Keratinocyte (primary cell): Measurements from ENCODE around the gene AVL9. TPM values are rescaled to one million over a fixed set of nuclear protein-coding genes. Genes with fewer than 3 reads are reported as not detected.

Experiments used
- DNase-seq: peaks from one replicate; pipeline ENCODE4 v3.0.0-alpha.2; 2011; ENCODE audit warnings: low read depth, missing footprints, low spot score
- FAIRE-seq: peaks from 2 replicates; lab custom pipeline; 2011; peaks lifted over from hg19 to GRCh38; lab: Jason Lieb, UNC
- H2AFZ ChIP-seq: 2 replicates; pipeline ENCODE4 v1.6.0; 2012; ENCODE audit warnings: low read length, control low read depth, inconsistent platforms; ENCODE audit not compliant: control insufficient read depth
- H3K27ac ChIP-seq: 2 replicates; pipeline ENCODE4 v1.5.1; 2011; ENCODE audit warnings: low read length; ENCODE audit not compliant: control insufficient read depth, insufficient read depth
- H3K27me3 ChIP-seq: 3 replicates; pipeline ENCODE4 v1.6.0; 2011; ENCODE audit warnings: low read length; ENCODE audit not compliant: control insufficient read depth, insufficient read depth; ENCODE audit errors: extremely low read depth
- H3K36me3 ChIP-seq, 2 experiments: 2 replicates in 1 of 2; 3 replicates in 1 of 2; pipeline ENCODE4 v1.5.1; 2011; ENCODE audit warnings: low read length in 2 of 2, mild to moderate bottlenecking in 1 of 2; ENCODE audit not compliant: control insufficient read depth in 2 of 2, insufficient read depth in 2 of 2; ENCODE audit errors: extremely low read depth in 1 of 2
- H3K4me1 ChIP-seq: 3 replicates; pipeline ENCODE4 v1.5.1; 2011; ENCODE audit warnings: low read length; ENCODE audit not compliant: control insufficient read depth, insufficient read depth; ENCODE audit errors: extremely low read depth
- H3K4me2 ChIP-seq: 3 replicates; pipeline ENCODE4 v1.6.0; 2011; ENCODE audit warnings: low read depth, low read length; ENCODE audit not compliant: control insufficient read depth, insufficient read depth; ENCODE audit errors: extremely low read depth
- H3K4me3 ChIP-seq, 3 experiments: fragments of 200-600 bp in 1 of 3; sonication (generic) in 1 of 3; 2 replicates in 2 of 3; 3 replicates in 1 of 3; pipeline ENCODE4 v1.5.1; 2011 to 2016; ENCODE audit warnings: low read length in 3 of 3, mild to moderate bottlenecking in 3 of 3, control low read depth in 2 of 3, inconsistent platforms in 1 of 3, low read depth in 1 of 3, mixed read lengths in 1 of 3, mixed run types in 1 of 3, moderate library complexity in 1 of 3; ENCODE audit not compliant: control insufficient read depth in 2 of 3, insufficient read depth in 2 of 3; ENCODE audit errors: extremely low read depth in 1 of 3
- H3K79me2 ChIP-seq: 2 replicates; pipeline ENCODE4 v1.6.0; 2012; ENCODE audit warnings: low read length; ENCODE audit not compliant: control insufficient read depth, insufficient read depth
- H3K9ac ChIP-seq: 3 replicates; pipeline ENCODE4 v1.6.0; 2011; ENCODE audit warnings: low read length; ENCODE audit not compliant: control insufficient read depth, insufficient read depth; ENCODE audit errors: extremely low read depth
- H3K9me1 ChIP-seq: 3 replicates; pipeline ENCODE4 v1.6.0; 2011; ENCODE audit warnings: low read length; ENCODE audit not compliant: control insufficient read depth, insufficient read depth; ENCODE audit errors: extremely low read depth
- H3K9me3 ChIP-seq: 2 replicates; pipeline ENCODE4 v1.5.1; 2012; ENCODE audit warnings: low read depth, low read length; ENCODE audit not compliant: control insufficient read depth
- H4K20me1 ChIP-seq: 3 replicates; pipeline ENCODE4 v1.6.0; 2011; ENCODE audit warnings: low read length; ENCODE audit not compliant: control insufficient read depth, insufficient read depth; ENCODE audit errors: extremely low read depth
- CTCF ChIP-seq, 3 experiments: IDR thresholded peaks in 1 of 3; conservative IDR thresholded peaks in 1 of 3; optimal IDR thresholded peaks in 1 of 3; 2 replicates in 2 of 3; 3 replicates in 1 of 3; pipeline versions ENCODE3 to v1.5.1; 2011; ENCODE audit warnings: low read length in 3 of 3, mild to moderate bottlenecking in 3 of 3, moderate library complexity in 2 of 3, control low read depth in 1 of 3, inconsistent platforms in 1 of 3; ENCODE audit not compliant: insufficient read depth in 2 of 3; ENCODE audit errors: extremely low read depth in 1 of 3
- EZH2 ChIP-seq: IDR thresholded peaks from one replicate; pipeline ENCODE4 v1.6.1; 2012; ENCODE audit warnings: inconsistent platforms, mild to moderate bottlenecking, low read length, moderate library complexity
- dilution Hi-C: fragments of 300-500 bp; cut with MboI; formaldehyde crosslinking; loops from one replicate; pipeline ENCODE4 v1.7.0; 2020; ENCODE audit warnings: low sequenced_read_pairs; ENCODE audit not compliant: extremely low pct_ligation_motif_present
- polyA plus RNA-seq, 5 experiments: library from polyadenylated mRNA; depleted of rRNA in 3 of 5; stranded (reverse) in 3 of 5; stranded (forward) in 1 of 5; unstranded in 1 of 5; fragments of >200 nt; gene quantifications; 1 replicate in 1 of 5; 2 replicates in 3 of 5; 3 replicates in 1 of 5; pipeline versions ENCODE4 v1.2.1 to v1.2.3, GENCODE V29; 2011 to 2012; ENCODE audit warnings: missing spikeins in 2 of 5, low read depth in 1 of 5, low replicate concordance in 1 of 5

Gene AVL9
- polyA plus RNA-seq, 1 donor (not counting 4 experiments of a cell fraction or from before 2014, with no cell fraction given) = 22.2 TPM

- H3K9me3 ChIP-seq = no peaks in the 10 kb centered on the region
- peaks cover 9% of the 10 kb centered on the region for H3K4me1 ChIP-seq
- H3K27ac ChIP-seq = peak overlapping the region; percentile 54
- H4K20me1 ChIP-seq = peaks cover 6% of the 10 kb centered on the region
- H3K9ac ChIP-seq = no peak overlapping the region
- FAIRE-seq (peak; percentile 75), DNase-seq (peak; percentile 19)
- peaks cover 3% of the 10 kb centered on the region for H3K9me1 ChIP-seq
- H3K79me2 ChIP-seq = peaks cover 35% of the 10 kb centered on the region
- H3K27me3 ChIP-seq = no peaks in the 10 kb centered on the region
- H3K4me2 ChIP-seq = peak overlapping the region; percentile 35
- no peak for TF ChIP-seq EZH2
- no peak for TF ChIP-seq CTCF (optimal IDR thresholded peaks at IDR 0.05 in 1 of 3, IDR thresholded peaks at IDR 0.05 in 1 of 3, conservative IDR thresholded peaks at IDR 0.05 in 1 of 3; ENCODE audit: extremely low read depth in 1 of 3, insufficient read depth in 2 of 3, low read length in 3 of 3)
- no peak overlapping the region for H2AFZ ChIP-seq
- H3K36me3 ChIP-seq = peaks cover 0 to 2% of the 10 kb centered on the region in 2 experiments
- dilution Hi-C loops = no loop called here
- H3K4me3 ChIP-seq = no peak overlapping the region
These were observed 41.3 kb downstream of the AVL9 start for GRCh38 chr7:32536585-32536984.

GRCh38 chr7:32537760-32538159 is 42.5 kb downstream of the AVL9 start:
- no peaks in the 10 kb centered on the region for H3K9me3 ChIP-seq
- DNase-seq (no peak), FAIRE-seq (no peak)
- no peak overlapping the region for H3K9ac ChIP-seq
- H4K20me1 ChIP-seq = peaks cover 6% of the 10 kb centered on the region
- dilution Hi-C loops = no loop called here
- H3K4me2 ChIP-seq = no peak overlapping the region
- H3K27ac ChIP-seq = no peak overlapping the region
- TF ChIP-seq CTCF (optimal IDR thresholded peaks at IDR 0.05 in 1 of 3, IDR thresholded peaks at IDR 0.05 in 1 of 3, conservative IDR thresholded peaks at IDR 0.05 in 1 of 3; ENCODE audit: extremely low read depth in 1 of 3, insufficient read depth in 2 of 3, low read length in 3 of 3) (no peak), EZH2 (no peak)
- peaks cover 3% of the 10 kb centered on the region for H3K9me1 ChIP-seq
- H3K4me3 ChIP-seq = no peak overlapping the region
- H3K27me3 ChIP-seq = no peaks in the 10 kb centered on the region
- H3K4me1 ChIP-seq = peaks cover 9% of the 10 kb centered on the region
- H3K79me2 ChIP-seq = peaks cover 34% of the 10 kb centered on the region
- H2AFZ ChIP-seq = no peak overlapping the region
- peaks cover 0 to 3% of the 10 kb centered on the region in 2 experiments for H3K36me3 ChIP-seq
